ENCODE data around the gene PRKAG2.

PRKAG2 gene

GRCh38 chr7:151850491-151851124 lies 26.3 kb downstream of the PRKAG2 start:
- no peak for TF ChIP-seq CTCF (IDR thresholded peaks at IDR 0.05; ENCODE audit: insufficient read depth, low read depth, low read length, missing control alignments)
- no peak for DNase-seq (ENCODE audit: low read depth)
- no peak overlapping the region for H3K4me3 ChIP-seq (ENCODE audit: low read depth, low read length)

- TF ChIP-seq CTCF (IDR thresholded peaks at IDR 0.05; ENCODE audit: insufficient read depth, low read depth, low read length, missing control alignments): no peak
- DNase-seq (ENCODE audit: low read depth): no peak
- no peak overlapping the region for H3K4me3 ChIP-seq (ENCODE audit: low read depth, low read length)
Observed at GRCh38 chr7:151849879-151850260, 27.0 kb downstream of the PRKAG2 start.

- no peak overlapping the region for H3K4me3 ChIP-seq (ENCODE audit: low read depth, low read length)
- no peak for TF ChIP-seq CTCF (IDR thresholded peaks at IDR 0.05; ENCODE audit: insufficient read depth, low read depth, low read length, missing control alignments)
- no peak for DNase-seq (ENCODE audit: low read depth)
Observed at GRCh38 chr7:151849008-151849878, 27.7 kb downstream of the PRKAG2 start.

GRCh38 chr7:151847681-151848081 lies 29.2 kb downstream of the PRKAG2 start:
- no peak for DNase-seq (ENCODE audit: low read depth)
- no peak for TF ChIP-seq CTCF (IDR thresholded peaks at IDR 0.05; ENCODE audit: insufficient read depth, low read depth, low read length, missing control alignments)
- no peak overlapping the region for H3K4me3 ChIP-seq (ENCODE audit: low read depth, low read length)

GRCh38 chr7:151847136-151847535 lies 29.8 kb downstream of the PRKAG2 start:
- H3K4me3 ChIP-seq (ENCODE audit: low read depth, low read length): no peak overlapping the region
- no peak for DNase-seq (ENCODE audit: low read depth)
- TF ChIP-seq CTCF (IDR thresholded peaks at IDR 0.05; ENCODE audit: insufficient read depth, low read depth, low read length, missing control alignments): no peak

- H3K4me3 ChIP-seq (ENCODE audit: low read depth, low read length): no peak overlapping the region
- TF ChIP-seq CTCF (IDR thresholded peaks at IDR 0.05; ENCODE audit: insufficient read depth, low read depth, low read length, missing control alignments): no peak
Observed at GRCh38 chr7:151845412-151846205, 31.3 kb downstream of the PRKAG2 start.

More at GRCh38 chr7:151845412-151846205, 31.3 kb downstream of the PRKAG2 start:
- DNase-seq (ENCODE audit: low read depth): no peak
